ENCODE results near the gene GYS1.

Gene GYS1

DNA sequence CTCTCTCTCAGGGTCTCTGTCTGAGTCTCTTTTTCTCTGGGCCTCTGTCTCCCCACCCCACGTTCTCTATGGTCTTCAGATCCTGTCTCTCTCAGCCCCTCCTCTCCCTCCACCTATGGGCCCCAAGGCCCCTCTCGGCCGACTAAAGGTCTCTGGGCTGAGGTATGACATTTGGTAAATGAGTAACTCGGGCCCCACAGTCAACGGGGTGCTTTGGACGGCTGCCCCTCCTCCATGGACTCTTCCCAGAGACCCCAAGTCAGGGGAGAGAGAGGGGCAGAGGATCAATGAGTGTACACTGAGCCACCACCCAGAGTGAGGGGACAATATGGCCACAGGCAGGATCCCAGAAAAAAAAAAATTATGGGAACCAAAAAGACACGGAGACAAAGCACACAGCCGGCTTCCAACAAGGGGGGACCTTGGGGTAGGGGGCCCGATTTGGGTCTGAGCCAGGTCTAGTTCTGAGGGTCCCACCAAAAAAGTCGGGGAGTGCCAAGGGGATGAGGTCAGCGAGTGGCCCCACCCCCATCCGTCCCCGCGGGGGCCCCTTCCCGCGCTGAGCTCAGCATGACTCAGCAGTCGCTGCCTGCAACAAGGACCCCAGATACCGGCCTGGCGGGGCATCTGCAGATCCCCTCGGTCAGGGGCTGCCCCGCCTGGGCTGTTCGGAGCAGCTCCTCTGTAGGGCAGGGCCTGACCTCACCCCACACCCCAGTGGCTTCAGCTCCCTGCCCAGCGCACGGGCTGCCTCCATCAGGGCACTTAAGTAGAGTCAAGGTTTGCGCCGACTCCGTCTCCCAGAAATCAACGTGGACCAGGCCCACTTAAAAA, 29.5 kb downstream of the GYS1 start:
- DNase-seq (ENCODE audit: low spot score), result peak; percentile 85

DNA sequence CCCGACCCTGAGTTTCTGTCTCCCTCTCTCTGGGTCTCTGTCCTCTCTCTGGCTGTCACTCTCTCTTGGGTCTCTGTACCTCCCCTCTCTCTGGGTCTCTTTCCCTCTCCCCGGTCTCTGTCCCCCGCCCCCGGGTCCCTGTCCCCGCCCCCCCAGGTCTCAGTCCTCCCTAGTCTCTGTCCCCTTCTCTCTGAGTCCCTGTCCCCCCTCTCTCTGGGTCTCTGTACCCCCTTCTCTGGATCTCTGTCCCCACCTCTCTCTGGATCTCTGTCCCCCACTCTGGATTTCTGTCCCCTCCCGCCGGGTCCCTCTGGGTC, 30.3 kb downstream of the GYS1 start:
- DNase-seq (ENCODE audit: low spot score), result no peak

DNA sequence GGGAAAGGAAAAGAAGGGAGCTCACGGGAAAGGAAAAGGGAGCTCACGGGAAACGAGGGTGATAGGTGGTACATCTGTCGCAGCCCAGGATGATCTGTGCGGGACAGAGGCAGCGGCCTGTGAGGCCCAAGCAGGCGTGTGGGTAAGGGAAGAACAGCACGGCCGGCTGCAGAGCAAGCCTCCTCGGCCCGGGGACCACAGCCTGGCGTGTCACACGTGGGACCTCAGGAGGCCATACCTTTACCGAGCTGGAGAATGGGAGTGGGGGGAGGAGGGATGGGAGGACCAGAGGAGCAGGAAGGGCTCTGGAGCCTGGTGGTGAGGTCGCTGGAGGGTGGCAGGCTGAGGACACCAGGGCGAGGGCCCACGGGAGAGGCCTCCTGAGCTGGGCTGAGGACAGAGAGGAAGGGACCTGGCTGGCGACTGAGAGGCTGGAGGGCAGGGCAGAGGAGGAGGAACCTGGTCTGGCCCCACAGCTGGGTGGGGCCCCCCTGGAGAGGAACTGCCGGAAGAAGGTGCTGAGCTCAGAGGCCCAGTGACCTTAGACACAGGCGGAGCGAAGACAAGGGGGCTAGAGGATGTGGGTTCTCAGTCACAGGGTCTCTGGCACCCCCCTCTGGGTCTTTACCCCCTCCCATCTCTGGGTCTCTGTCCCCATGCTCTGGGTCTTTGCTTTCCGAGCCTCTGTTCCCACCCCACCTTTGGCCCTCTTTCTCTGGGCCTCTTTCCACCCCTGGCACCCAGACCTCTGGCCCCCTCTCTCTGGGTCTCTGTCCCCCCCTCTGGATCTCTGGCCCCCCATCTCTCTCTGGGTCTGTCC, 30.9 kb downstream of the GYS1 start:
- no peak for DNase-seq (ENCODE audit: low spot score)

DNA sequence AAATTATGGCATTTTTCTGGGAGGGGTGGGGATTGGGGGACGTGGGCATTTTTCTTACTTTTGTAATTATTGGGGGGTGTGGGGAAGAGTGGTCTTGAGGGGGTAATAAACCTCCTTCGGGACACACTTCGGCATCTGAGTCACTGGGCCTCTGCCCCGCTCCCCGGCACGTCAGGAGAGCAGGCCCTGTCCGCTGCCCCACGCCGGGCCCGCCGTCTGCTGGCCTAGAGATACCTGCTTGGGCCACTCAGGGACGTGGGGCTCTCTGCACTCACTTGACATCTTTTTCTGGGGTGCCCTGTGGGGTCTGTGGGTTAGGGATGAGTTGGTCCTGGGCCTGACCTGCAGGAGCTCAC, 31.5 kb downstream of the GYS1 start:
- no peak for DNase-seq (ENCODE audit: low spot score)

DNA sequence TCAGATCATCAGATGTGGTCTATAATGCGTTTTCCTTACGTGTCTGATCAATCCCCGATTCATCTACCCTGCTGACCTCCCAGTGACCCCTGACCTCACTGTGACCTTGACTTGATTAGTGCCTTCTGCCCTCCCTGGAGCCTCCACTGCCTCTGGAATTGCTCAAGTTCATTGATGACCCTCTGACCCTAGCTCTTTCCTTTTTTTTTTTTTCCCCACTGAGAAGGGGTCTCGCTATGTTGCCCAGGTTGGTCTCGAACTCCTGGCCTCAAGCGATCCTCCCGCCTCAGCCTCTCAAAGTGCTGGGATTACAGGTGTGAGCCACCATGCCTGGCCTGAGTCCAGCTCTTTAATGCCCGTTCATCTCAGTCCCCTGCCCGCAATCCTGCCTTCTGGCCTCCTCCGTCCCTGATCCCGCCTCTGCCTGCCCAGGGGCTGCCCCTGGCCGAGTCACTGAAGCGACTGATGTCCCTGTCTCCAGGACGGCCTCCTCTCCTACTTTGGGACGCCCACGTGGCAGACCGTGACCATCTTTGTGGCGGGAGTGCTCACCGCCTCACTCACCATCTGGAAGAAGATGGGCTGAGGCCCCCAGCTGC, 32.0 kb downstream of the GYS1 start:
- DNase-seq (ENCODE audit: low spot score), result no peak

DNA sequence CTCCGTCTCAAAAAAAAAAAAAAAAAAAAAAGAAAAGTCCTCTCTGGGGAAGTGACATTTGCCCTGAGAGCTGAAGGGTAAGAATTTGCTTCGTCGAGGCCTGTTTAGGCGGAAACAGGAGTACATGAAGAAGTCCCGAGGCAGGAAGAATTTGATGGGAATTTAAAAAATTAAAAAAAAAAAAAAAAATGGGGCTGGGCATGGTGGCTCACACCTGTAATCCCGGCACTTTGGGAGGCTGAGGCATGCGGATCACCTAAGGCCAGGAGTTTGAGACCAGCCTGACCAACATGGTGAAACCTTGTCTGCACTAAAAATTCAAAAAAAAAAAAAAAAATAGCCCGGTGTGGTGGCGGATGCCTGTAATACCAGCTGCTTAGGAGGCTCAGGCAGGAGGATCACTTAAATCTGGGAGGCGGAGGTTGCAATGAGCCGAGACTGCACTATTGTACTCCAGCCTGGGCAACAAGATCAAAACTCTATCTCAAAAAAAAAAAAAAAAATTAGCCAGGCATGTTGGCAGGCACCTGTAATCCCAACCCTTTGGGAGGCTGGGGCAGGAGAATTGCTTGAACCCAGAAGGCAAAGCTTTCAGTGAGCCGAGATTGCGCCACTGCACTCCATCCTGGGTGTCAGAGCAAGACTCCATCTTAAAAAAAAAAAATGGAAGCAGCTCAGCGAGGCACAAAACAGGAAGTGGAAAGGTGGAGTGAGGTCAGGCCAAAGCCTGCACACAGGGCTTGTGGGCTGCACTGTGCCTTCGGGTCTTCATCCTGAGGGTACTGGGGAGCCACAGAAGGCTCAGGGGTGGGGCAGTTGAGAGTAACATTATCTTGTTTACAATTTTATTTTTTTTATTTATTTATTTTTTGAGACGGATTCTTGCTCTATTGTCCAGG, 33.5 kb downstream of the GYS1 start:
- no peak for DNase-seq (ENCODE audit: low spot score)

DNA sequence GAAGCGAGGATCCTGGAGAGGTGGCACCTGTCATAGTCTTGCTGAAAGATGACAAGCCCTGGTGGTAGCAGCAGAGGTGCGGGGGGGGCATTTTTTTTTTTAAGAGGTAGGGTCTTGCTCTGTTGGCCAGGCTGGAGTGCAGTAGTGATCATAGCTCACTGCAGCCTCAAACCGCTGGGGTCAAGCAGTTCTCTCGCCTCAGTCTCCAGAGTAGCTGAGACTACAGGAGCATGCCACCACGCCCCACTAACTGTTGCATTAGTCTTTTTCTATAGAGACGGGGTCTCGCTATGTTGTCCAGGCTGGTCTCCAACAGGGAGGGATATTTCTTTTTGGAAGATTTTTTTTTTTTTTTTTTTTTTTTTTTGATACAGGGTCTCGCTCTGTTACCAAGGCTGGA, 35.1 kb downstream of the GYS1 start:
- DNase-seq (ENCODE audit: low spot score), result no peak

DNA sequence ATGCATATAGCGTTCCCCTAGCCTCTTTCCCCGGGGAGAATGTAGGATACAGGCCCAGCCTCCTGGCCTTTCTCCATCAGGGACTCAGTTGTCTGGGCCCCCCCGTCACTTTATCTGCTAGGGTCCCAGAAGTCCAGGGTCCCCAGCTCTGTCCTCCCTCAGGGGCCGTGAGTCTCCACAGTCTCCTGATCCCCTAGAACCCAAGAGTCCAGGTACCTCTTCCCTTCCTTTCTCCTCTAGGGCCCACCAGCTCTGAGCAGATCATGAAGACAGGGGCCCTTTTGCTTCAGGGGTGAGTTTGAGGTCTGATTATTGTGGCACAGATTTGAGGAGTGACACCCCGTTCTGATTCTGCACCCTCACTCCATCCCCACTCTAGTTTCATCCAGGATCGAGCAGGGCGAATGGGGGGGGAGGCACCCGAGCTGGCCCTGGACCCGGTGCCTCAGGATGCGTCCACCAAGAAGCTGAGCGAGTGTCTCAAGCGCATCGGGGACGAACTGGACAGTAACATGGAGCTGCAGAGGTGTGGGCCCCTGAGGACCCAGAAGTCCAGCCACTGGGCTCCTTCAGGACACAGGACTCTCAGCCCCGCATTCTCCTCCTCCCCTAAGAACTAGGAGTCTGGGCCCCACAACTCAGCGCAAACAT, 37.7 kb downstream of the GYS1 start:
- DNase-seq (ENCODE audit: low spot score), result no peak

DNA sequence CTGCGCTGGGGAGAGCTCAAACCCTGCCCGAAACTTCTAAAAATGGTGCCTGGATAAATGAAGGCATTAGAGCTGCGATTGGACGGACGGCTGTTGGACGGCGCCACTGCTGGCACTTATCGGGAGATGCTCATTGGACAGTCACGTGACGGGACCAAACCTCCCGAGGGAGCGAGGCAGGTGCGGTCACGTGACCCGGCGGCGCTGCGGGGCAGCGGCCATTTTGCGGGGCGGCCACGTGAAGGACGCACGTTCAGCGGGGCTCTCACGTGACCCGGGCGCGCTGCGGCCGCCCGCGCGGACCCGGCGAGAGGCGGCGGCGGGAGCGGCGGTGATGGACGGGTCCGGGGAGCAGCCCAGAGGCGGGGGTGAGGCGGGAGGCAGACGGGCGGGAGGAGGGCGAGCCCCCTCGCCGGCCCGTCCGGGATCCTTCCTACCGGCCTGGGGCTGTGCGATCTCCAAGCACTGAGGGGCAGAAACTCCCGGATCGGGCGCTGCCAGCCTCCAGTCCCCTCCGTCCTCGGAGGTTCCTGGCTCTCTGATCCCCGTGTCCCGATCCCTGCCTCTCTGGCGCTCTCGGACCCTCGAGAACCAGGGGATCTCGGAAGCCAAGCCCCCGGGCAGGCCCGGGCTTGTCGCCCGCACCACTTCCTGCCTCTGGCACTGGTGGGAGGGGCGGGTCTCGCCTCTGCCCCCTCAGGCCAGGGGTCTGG, 38.4 kb downstream of the GYS1 start, which contains the start of gene BAX:
TSS of gene BAX (plus strand) at position 281 of the 713 bp plus-strand sequence. CDS start at position 335, 54 bp downstream.
- DNase-seq (ENCODE audit: low spot score), result peak; percentile 97

DNA sequence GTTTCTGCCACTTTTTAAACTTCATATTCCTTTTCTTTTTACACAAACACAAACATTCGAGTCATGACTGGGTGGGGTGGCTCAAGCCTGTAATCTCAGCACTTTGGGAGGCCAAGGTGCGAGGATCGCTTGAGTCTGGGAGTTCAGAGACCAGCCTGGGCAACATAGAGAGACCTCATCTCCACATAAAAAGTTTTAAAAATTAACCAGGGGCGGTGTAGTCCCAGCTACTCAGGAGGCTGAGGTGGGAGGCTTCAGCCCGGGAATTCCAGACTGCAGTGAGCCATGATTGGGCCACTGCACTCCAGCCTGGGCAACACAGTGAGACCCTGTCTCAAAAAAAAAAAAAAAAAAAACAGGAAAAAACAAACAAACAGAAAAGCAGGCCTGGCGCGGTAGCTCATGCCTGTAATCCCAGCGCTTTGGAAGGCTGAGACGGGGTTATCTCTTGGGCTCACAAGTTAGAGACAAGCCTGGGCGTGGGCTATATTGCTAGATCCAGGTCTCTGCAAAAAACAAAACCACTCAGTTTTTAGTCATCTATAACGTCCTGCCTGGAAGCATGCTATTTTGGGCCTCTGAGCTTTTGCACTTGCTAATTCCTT, 39.0 kb downstream of the GYS1 start:
- DNase-seq (ENCODE audit: low spot score), result no peak

DNA sequence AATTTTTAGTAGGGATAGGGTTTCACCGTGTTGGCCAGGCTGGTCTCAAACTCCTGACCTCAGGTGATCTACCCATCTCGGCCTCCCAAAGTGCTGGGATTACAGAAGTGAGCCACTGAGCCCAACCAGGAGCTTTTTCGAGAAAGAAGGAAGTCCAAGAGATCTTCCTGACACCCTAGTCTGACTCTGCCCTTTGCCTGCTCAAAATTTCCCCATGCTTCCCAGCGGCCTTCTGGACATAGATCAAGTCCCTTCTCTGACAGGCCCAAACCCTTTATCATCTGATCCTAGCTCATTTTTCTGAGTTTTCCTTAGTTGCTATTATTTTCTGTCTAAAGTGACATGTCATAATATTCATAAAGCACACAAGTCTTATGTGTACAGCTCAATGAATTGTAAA, 40.0 kb downstream of the GYS1 start:
- DNase-seq (ENCODE audit: low spot score), result no peak

DNA sequence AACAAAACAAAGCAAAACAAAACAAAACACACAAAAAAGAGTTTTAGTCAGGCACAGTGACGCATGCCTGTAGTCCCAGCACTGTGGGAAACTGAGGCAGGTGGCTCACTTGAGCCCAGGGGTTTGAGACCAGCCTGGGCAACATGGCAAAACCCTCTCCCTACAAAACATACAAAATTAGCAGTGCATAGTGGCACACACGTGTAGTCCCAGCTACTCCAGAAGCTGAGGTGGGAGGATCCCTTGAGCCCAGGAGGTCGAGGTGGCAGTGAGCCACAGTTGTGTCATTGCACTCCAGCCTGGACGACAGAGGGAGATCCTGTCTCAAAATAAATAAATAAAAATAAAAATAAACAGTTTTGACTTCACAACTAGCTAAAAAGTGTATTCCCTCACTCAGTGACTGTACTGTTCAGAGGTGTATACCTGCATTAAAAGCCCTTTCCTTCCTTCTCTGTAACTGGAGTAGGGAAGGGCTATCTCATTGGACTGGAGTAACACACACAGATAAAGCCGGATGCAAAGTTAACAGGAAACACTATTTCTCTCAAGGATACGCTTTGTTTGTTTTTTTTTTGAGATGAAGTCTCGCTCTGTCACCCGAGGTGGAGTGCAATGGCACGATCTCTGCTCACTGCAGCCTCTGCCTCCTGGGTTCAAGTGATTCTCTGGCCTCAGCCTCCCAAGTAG, 42.1 kb downstream of the GYS1 start:
- DNase-seq (ENCODE audit: low spot score), result no peak

DNA sequence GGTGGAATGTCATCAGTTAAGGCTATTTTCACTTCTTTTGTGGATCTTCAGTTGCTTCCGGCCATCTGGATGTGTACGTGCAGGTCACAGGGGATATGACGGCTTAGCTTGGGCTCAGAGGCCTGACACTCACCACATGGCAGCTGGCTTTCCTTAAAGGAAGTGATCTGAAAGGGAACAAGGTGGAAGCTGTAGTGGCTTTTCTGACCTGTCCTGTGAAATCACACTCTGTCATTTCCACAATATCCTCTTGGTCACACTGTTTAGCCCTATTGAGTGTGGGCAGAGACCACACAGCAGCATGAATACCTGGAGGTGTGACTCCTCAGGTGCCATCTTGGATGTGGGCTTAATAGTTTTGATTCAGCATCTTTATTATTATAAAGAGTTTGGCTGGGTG, 43.0 kb downstream of the GYS1 start:
- DNase-seq (ENCODE audit: low spot score), result no peak

DNA sequence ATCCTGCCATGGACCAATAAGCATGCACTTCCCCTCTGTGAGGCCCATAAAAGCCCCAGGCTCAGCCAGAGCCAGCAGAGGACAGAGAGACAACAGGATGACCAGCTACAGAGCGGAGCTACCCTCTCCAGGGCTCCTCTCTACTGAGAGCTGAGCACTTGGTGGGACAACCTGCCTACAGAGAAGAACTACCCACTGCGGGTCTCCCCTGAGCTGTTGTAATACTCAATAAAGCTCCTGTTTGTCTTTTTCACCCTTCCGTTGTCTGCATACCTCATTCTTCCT, 45.9 kb downstream of the GYS1 start:
- no peak for DNase-seq (ENCODE audit: low spot score)

DNA sequence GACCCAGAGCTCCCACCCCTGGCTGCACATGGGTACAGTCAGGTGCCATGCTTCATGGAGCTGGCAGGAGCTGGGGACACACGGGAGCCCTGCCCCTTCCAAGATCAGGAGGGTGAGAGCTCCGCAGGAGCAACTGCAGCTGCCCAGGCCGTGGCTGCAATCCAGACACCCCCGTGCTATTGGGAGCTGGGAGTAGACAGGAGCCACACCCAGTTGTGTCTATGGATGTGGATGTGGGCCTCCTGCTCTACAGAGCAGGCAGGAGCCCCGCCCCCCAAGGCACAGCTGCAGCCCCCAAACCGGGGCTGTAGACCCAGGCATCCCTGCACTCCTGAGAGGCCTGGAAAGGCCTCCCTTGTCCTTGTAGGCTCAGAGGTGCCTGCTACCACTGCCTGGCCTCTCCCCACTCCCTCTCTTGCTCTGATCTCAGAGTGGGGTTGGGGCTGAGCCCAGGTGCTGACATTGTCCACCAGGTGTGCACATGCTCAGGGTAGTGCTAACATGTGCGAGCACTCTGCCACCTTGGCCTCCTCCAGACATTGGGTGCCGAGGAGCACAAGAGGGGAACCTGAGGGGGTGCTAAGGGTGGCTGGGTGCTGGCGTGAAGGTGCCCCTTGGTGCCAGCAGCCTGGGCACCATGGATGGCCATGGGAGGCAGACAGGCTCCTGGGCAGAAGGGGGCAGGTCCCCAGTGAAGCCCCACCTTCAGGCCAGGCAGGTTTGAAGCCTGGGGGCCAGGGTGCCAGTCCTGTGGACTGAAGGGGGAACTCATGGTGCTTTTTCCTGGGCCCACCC, 46.4 kb downstream of the GYS1 start:
- DNase-seq (ENCODE audit: low spot score), result no peak

DNA sequence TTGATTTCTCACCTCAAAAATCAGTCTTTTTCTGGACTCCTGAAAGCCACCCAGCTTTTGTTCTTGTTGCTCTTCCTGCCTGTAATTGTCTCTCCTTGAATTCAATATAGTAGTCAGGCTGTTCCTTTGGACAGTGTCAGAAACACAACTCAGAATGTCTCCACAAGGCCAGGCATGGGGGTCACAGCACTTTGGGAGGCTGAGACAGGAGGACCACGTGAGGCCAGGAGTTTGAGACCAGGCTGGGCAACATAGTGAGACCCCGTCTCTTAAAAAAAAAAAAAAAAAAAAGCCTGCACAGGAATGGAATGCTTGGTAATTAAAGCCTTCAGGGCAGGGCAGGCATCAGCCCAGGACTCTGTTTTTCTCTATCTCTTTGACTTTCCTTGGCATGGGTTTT, 47.3 kb downstream of the GYS1 start:
- no peak for DNase-seq (ENCODE audit: low spot score)

DNA sequence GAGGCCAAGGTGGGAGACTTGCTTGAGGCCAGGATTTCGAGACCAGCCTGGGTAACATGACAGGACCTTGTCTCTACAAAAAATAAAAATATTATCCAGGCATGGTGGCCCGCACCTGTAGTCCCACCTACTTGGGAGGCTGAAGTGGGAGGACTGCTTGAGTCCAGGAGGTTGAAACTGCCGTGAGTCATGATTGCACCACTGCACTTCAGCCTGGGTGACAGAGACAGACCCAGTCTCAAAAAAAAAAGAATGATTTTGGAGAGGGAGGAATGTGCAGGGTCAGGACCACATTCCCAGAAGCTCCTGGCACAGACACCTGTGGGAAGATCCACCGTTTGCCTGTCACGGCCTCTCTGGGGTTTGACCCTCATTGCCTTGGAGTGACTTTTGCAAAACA, 47.7 kb downstream of the GYS1 start:
- no peak for DNase-seq (ENCODE audit: low spot score)

DNA sequence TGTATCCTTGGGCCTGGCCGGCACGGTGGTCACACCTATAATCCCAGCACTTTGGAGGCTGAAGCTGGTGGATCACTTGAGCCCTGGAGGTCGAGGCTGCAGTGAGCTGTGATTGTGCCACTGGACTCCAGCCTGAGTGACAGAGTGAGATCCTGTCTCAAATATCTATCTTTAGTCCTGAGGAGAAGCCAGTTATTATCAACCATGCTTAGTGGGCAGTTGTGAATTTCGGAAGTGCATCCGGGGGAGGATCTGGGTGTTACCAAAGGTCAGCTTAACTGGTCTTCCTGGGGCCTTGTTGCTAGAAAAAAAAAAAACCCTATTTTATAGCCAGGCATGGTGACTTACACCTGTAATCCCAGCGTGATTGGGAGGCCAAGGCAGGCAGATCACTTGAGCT, 50.0 kb downstream of the GYS1 start:
- DNase-seq (ENCODE audit: low spot score), result no peak

DNA sequence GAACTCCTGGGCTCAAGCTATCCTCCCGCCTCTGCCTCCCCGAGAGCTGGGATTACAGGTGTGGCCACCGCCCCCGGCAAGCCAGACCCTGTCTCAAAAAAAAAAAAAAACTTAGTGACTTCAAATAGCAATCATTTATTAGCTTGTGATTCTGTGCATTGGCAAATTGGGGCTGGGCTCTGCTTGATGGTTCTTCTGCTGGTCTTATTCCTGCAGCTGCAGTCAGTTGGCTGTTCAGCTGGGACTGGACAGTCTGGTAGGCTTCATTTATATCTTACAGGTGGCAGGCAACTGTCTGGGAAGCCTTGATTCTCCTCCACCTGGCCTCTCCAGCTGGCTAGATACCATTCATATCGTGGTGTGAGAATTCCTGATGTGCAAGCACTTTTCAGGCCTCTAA, 52.2 kb downstream of the GYS1 start:
- no peak for DNase-seq (ENCODE audit: low spot score)

Measured in hepatic stellate cell (primary cell).